Testis (tissue), 2 donors: ENCODE measurements around the gene IL22RA1.

Source experiments
- CTCF ChIP-seq, 3 experiments: fragments of 450-650 bp in 2 of 3; fragments of 200-600 bp in 1 of 3; sonication (generic) in 1 of 3; IDR thresholded peaks; one replicate each; pipeline ENCODE4 v1.5.1; 2016 to 2019; ENCODE audit warnings: antibody characterized with exemption in 3 of 3, mild to moderate bottlenecking in 2 of 3, moderate library complexity in 1 of 3
- POLR2A ChIP-seq: fragments of 450-650 bp; IDR thresholded peaks from one replicate; pipeline ENCODE4 v1.6.1; 2017; ENCODE audit warnings: antibody characterized with exemption, mild to moderate bottlenecking, moderate library complexity

- TF ChIP-seq CTCF (IDR thresholded peaks at IDR 0.05) (no peak), POLR2A (no peak)
Measured at GRCh38 chr1:24164004-24164403, 21.1 kb upstream of the IL22RA1 start.
